Stimulated activated CD8-positive, alpha-beta memory T cell treated with anti-CD3 and anti-CD28 coated beads, Interleukin-4, amount 100 ng/mL, for 24 hours (primary cell): Measurements from ENCODE around the gene ACSS1.

Source experiments
- DNase-seq: peaks from one replicate; pipeline ENCODE4 v3.0.0-alpha.2; 2020; ENCODE audit warnings: low read depth

Gene ACSS1

GRCh38 chr20:25058051-25058846 is at the start of gene ACSS1:
ACSS1 (minus strand) TSS chr20:25058139; CDS start chr20:25058102, 37 bp downstream.
- peak; percentile 47 for DNase-seq

- DNase-seq, result no peak
Measured at GRCh38 chr20:25103526-25103925, 45.6 kb upstream of the ACSS1 start.

GRCh38 chr20:25100914-25101313 is 43.0 kb upstream of the ACSS1 start:
- DNase-seq, result no peak

DNA sequence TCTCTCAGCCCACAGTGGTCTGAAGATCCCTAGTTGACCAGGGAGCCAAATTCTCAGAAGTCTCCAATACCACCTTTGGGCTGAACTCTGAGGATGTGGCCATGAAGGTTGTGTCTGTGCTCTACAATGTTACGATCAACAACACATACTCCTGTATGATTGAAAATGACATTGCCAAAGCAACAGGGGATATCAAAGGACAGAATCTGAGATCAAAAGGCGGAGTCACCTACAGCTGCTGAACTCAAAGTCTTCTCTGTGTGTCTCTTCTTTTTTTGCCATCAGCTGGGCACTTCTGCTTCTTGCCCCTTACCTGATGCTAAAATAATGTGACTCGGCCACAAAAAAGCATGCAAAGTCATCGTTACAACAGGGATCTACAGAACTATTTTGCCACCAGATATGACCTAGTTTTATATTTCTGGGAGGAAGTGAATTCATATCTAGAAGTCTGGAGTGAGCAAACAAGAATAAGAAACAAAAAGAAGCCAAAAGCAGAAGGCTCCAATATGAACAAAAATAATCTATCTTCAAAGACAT is 41.7 kb upstream of the ACSS1 start:
- no peak for DNase-seq

DNA sequence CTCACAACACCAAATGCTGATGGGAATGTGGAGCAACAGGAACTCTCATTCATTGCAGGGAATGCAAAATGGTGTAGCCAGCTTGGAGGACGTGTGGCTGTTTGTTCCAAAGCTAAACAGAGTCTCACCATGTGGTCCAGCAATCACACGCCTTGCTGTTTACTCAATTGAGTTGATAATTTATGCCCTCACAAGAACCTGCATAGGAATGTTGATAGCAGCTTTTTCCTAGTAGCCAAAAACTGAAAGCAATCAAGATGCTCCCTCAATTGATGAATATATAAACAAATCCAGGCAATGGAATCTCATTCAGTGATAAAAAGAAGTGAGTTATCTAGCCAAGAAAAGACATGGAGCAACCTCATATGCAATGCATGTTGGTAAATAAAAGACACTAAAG is 39.6 kb upstream of the ACSS1 start:
- DNase-seq, result no peak

DNA sequence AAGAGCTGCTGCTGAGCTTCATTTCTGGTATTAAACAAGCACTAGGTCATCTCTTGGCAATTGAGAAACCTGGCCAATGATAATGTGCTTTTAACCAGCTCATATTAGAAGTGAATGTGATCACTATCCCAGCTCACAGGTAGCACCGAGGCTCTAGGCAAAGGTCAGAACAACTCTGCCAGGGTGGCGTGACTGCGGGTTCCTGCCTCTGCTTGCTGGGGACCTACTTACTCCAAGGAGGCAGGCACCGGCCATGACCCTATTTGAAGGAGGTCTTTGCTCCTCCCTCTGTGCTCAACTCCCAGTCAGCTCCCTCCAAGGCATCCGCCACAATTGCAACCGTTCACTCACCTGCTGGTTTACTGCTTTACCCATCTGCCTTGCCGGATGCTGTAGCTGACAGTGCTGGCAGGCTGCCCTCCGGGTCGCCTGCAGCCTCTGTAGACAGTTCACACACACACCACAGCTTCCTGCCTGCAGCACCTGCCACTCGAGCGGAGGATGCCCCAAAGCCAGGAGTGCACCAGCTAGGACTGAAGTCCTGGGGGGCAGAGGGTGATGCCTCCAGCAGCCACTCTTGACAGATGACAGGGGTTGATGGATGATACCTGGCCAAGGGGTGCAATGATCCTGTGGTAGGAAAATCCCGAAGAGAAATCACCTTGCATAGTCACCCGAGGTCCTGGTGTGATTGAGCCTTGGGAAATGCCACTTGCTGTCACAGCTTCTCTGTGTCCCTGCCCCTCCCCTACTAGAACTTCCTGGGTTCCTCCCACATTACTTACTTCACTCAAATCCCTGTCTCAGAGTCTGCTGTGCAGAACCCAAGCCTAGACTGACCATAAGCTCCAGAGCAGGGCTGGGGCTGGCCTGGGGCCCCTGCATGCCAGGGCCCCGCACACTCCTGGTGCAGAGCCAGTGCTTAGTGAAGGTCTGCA is 32.8 kb upstream of the ACSS1 start:
- peak; percentile 28 for DNase-seq

DNA sequence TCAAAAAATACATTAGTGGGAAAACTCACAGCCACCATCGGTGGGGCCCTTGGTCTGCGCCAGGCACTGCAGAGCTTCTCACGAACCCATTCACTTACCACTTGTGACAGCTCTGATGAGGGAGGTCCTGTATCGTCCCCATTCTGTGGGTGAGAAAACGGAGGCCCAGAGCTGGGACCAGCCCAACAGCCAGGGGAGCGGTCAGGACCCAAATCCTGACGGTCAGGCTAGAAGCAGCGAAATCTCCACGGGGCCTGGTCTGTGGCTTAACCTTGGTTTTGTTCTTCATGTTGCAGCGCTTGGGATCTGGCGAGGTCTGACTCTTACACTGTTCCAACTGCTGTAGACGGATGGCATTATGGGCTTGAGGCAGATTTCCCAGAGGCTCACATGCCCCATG is 31.7 kb upstream of the ACSS1 start:
- DNase-seq, result no peak

DNA sequence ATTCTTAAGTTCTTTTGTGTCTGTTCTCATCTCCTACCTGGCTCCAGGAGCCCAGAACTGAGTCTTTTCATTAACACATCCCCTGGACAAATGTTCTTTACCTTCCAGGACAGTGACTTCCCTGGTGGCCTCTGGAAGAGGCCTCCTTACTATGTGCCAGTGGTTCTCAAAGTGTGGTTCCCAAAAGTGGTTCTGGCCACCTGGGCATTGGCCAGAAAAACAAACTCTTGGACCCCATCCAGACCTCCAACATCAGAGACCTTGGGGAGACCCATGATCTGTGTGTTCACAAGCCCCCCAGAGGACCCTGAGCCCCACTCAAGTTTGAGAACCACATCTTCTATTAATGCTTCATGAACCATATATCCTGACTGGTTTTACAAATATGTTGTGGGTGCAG is 31.2 kb upstream of the ACSS1 start:
- no peak for DNase-seq

GRCh38 chr20:25088267-25088666 is 30.3 kb upstream of the ACSS1 start:
- DNase-seq, result no peak

- no peak for DNase-seq
Measured at GRCh38 chr20:25087186-25087929, 29.4 kb upstream of the ACSS1 start.

- DNase-seq, result no peak
Measured at GRCh38 chr20:25085756-25086495, 28.0 kb upstream of the ACSS1 start.

GRCh38 chr20:25084626-25085187 is 26.8 kb upstream of the ACSS1 start:
- no peak for DNase-seq

GRCh38 chr20:25083773-25084625 is 26.1 kb upstream of the ACSS1 start:
- no peak for DNase-seq

- no peak for DNase-seq
Measured at GRCh38 chr20:25083141-25083772, 25.3 kb upstream of the ACSS1 start.

DNA sequence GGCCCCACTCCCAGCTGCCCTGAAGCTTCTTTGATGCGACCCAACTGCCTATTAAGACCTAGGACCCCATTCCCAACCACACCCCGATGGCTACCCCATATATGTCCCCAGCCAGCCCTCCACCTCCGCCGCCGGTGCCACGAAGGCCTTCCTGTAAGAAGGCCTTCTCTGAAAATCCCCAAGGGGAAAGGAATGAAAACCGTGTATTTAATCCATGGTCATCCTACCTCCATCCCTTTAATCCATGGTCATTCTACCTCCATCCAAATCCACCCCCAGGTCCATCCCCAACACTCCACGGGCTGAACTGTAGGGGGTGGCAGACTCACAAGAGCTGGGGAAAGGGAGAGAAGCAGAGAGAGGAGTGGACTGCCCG is 24.5 kb upstream of the ACSS1 start:
- DNase-seq, result no peak

DNA sequence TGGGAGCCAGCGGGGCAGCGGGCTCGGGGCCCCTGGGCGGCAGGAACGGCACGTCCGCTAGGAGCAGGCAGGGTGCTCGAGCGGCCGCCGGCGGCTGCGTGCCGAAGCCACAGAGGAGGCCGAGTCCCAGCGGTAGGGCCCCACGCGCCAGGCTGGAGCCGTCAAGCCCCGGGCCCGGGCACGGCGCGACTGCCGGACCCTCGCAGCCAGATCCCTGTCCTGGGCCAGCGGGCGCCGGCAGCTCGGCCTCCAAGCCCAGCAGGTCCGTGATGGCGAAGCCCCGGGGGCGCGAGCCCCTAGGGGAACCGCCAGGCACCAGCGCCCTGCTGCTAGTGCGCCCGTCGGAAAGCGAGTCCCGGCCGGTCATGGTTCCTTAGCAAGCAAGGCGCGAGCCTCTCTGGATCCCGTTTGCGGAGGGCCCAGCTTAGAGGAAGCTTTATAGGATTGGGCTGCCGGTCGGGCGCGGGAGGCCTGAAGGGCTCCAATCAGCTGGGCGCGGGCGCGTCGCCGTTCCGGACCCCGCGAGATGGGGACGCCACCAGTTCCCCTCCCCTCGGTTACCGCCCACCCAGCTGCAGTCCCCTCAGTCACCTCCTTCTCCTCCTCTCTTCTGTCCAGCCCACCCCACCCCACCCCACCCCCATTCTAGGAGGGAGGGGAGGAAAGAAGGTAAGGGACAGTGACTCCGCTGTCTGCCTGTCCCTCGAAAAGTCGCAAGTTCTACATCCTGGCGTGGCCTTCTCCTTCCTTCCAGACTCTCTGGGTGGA is 24.0 kb upstream of the ACSS1 start, which contains the start of gene VSX1:
Gene VSX1, minus strand, starts transcription at position 412 of the 768 bp plus-strand sequence. Its CDS starts 45 bp downstream, at position 367.
- DNase-seq, result no peak

DNA sequence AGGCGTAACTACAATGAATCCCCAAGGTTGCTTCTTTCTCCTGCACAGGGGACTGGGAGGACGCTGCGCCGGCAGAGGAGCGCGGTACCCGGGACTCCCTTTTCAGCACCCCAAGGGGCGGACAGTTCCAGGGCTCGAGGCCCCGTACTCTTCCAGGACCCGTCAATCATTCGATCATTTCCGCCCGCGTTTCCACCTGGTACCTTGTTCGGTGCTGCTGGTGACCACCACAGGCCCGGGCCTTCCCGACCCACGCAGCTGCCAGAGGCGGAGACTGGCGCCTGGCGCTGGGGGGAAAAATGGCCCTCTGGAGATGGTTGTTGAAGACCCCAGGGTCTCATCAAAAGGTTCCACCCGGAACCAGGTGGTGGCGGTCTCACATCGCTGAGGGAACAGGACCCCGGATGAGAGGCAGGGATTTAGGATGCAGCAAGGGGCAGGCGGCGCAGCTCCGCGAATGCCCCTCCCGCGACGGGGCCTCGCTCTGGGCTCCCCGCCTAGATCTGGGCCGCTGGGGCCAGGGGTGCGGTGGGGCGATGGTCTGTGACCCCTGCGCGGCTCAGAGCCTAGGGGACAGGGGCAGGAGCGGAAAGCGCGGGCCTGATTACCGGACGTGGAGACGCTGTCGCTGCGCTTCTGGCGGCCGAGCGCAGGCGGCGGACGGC is 23.3 kb upstream of the ACSS1 start:
- no peak for DNase-seq

DNA sequence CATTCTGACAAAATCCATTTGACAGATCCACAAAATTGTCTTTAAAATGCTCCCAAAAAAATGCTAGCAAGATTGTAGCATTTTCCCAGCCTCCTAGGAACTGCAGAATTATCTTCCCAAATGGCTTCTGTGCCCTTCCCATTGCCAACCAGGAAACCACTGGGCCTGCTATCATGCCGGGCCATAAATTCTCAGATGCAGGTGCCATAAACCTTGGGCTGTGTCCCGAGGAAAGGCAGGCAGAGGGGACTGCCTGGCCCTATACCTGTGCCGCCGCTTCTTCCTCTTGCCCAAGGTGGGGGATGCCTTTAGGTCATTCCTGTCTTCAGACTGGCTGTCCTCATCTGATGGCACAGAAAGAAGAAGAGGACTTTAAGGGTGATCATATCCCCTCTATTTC is 21.2 kb upstream of the ACSS1 start:
- no peak for DNase-seq
